Neural progenitor cell (in vitro differentiated cells): ENCODE data around the gene HLA-DOB. TPM values are rescaled to one million over a fixed set of nuclear protein-coding genes. Genes with fewer than 3 reads are reported as not detected.

Experiments used
- DNase-seq: peaks from one replicate; pipeline ENCODE4 v3.0.0-alpha.2; 2016; ENCODE audit warnings: low spot score
- H2AFZ ChIP-seq: fragments of 200-600 bp; sonication (generic); replicated peaks from 2 replicates; pipeline ENCODE4 v1.6.1; 2016; ENCODE audit warnings: antibody characterized with exemption
- H3F3A ChIP-seq: fragments of 200-600 bp; sonication (generic); 2 replicates; pipeline ENCODE4 v1.6.1; 2016; ENCODE audit warnings: antibody characterized with exemption, low read depth
- H3K27ac ChIP-seq: fragments of 200-600 bp; sonication (generic); 2 replicates; pipeline ENCODE4 v1.5.1; 2016; ENCODE audit warnings: mild to moderate bottlenecking
- H3K27me3 ChIP-seq: fragments of 200-600 bp; sonication (generic); 2 replicates; pipeline ENCODE4 v1.6.1; 2016; ENCODE audit warnings: mild to moderate bottlenecking, moderate library complexity
- H3K36me3 ChIP-seq: fragments of 200-600 bp; sonication (generic); 2 replicates; pipeline ENCODE4 v1.5.1; 2016
- H3K4me1 ChIP-seq: fragments of 200-600 bp; sonication (generic); 2 replicates; pipeline ENCODE4 v1.6.1; 2016; ENCODE audit warnings: mixed run types
- H3K4me2 ChIP-seq: fragments of 200-600 bp; sonication (generic); 2 replicates; pipeline ENCODE4 v1.6.1; 2016
- H3K4me3 ChIP-seq: fragments of 200-600 bp; sonication (generic); 2 replicates; pipeline ENCODE4 v1.5.1; 2016
- H3K79me2 ChIP-seq: fragments of 200-600 bp; sonication (generic); 2 replicates; pipeline ENCODE4 v1.6.1; 2016; ENCODE audit warnings: low read depth
- H3K9ac ChIP-seq: fragments of 200-600 bp; sonication (generic); 2 replicates; pipeline ENCODE4 v1.6.1; 2016
- H3K9me3 ChIP-seq: fragments of 200-600 bp; sonication (generic); 2 replicates; pipeline ENCODE4 v1.5.1; 2016; ENCODE audit warnings: low read depth
- H4K20me1 ChIP-seq: fragments of 200-600 bp; sonication (generic); 2 replicates; pipeline ENCODE4 v1.6.1; 2016; ENCODE audit warnings: low read depth
- H3K27ac Mint-ChIP-seq: 3 replicates; pipeline ENCODE4 v1.8.0; 2021; ENCODE audit warnings: mixed read lengths
- H3K27me3 Mint-ChIP-seq: 2 replicates; pipeline ENCODE4 v1.8.0; 2022; ENCODE audit warnings: low read depth, mild to moderate bottlenecking, inconsistent platforms, moderate library complexity, mixed read lengths; ENCODE audit not compliant: insufficient read depth
- H3K36me3 Mint-ChIP-seq: 3 replicates; pipeline ENCODE4 v1.8.0; 2021; ENCODE audit warnings: mixed read lengths
- H3K4me1 Mint-ChIP-seq: 3 replicates; pipeline ENCODE4 v1.8.0; 2021; ENCODE audit warnings: mixed read lengths
- H3K4me3 Mint-ChIP-seq: 3 replicates; pipeline ENCODE4 v1.8.0; 2021; ENCODE audit warnings: mild to moderate bottlenecking, moderate library complexity, mixed read lengths
- H3K9me3 Mint-ChIP-seq: 3 replicates; pipeline ENCODE4 v1.8.0; 2020; ENCODE audit warnings: mixed read lengths
- EZH2 ChIP-seq: fragments of 200-600 bp; sonication (generic); IDR thresholded peaks from 2 replicates; pipeline ENCODE4 v1.6.1; 2017; ENCODE audit warnings: antibody characterized with exemption, mild to moderate bottlenecking, moderate library complexity
- EZH2phosphoT487 ChIP-seq: fragments of 200-600 bp; sonication (generic); IDR thresholded peaks from 2 replicates; pipeline ENCODE4 v1.6.1; 2017; ENCODE audit warnings: antibody characterized with exemption
- total RNA-seq: library from RNA; depleted of rRNA; stranded (reverse); fragments of >200 nt; gene quantifications from 2 replicates; pipeline ENCODE4 v1.2.3, GENCODE V29; 2015; ENCODE audit warnings: low replicate concordance
- TF ChIP-seq, protein P1 (sequence below): fragments of 200-600 bp; sonication (generic); IDR thresholded peaks from 2 replicates; pipeline ENCODE4 v1.5.1; 2017; ENCODE audit warnings: antibody characterized with exemption, mild to moderate bottlenecking

Gene HLA-DOB
- total RNA-seq, 1 donor from 2014 or later, result 2.6 TPM

DNA sequence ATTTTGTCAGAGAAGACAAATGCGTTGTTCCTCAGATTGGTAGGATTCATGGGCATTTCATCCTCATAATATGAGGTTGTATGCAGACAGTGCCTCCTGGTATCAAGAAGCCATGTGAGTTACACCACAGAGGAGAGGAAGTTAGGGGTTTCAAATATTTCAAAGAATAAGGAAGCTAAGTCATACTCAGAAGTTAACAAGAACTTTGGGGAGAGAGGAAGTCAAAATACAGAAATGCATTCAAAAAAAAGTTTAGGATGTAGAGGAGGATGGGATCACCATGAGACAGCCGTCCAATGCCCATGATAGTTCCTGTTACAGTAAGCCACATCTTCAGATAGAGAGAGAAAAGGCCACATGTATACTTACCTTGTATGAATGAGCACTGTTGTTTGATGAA lies 22.3 kb downstream of the HLA-DOB start:
- Histone ChIP-seq H3K4me1 (no peaks in the 10 kb centered on the region), H3K36me3 (no peaks in the 10 kb centered on the region), H3K79me2 (no peaks in the 10 kb centered on the region), H3K27me3 (peaks cover 13% of the 10 kb centered on the region), H3K9me3 (no peaks in the 10 kb centered on the region), H3K4me3 (no peak overlapping the region), H2AFZ (no peak overlapping the region), H3K27ac (no peak overlapping the region), H3K4me2 (no peak overlapping the region), H4K20me1 (no peaks in the 10 kb centered on the region), H3K9ac (no peak overlapping the region), H3F3A (no peaks in the 10 kb centered on the region)
- Mint-ChIP-seq H3K27ac (no peak overlapping the region), H3K36me3 (no peaks in the 10 kb centered on the region), H3K9me3 (peaks cover 2% of the 10 kb centered on the region), H3K4me1 (peaks cover 4% of the 10 kb centered on the region), H3K4me3 (no peak overlapping the region), H3K27me3 (peaks cover 2% of the 10 kb centered on the region)
- no peak for DNase-seq
- TF ChIP-seq EZH2phosphoT487 (no peak), EZH2 (no peak)
- TF ChIP-seq, protein P1, sequence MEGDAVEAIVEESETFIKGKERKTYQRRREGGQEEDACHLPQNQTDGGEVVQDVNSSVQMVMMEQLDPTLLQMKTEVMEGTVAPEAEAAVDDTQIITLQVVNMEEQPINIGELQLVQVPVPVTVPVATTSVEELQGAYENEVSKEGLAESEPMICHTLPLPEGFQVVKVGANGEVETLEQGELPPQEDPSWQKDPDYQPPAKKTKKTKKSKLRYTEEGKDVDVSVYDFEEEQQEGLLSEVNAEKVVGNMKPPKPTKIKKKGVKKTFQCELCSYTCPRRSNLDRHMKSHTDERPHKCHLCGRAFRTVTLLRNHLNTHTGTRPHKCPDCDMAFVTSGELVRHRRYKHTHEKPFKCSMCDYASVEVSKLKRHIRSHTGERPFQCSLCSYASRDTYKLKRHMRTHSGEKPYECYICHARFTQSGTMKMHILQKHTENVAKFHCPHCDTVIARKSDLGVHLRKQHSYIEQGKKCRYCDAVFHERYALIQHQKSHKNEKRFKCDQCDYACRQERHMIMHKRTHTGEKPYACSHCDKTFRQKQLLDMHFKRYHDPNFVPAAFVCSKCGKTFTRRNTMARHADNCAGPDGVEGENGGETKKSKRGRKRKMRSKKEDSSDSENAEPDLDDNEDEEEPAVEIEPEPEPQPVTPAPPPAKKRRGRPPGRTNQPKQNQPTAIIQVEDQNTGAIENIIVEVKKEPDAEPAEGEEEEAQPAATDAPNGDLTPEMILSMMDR, result no peak

DNA sequence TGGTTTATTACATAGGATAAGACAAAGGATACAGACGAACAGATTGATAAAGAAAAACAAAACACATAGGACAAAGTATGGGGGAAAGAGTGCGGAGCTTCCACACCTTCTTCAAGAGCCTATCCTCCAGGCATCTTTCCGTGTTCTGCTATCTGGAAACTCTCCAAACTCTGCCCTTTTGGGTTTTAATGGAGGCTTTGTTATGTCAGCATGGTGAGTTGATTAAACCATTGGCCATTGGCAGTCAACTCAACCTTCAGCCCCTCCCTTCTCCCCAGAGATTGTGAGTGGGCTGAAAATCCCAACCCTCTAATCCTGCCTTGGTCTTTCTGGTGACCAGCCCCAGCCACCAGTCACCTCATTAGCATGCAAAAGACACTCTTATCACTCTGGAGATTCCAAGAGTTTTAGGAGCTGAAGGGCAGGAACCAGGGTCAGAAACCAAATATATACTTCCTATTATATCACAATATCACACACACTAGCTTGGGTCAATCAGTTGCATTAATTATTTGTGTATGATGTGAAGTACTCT lies 23.8 kb downstream of the HLA-DOB start:
- peak; percentile 6 for DNase-seq
- H3K27me3 Mint-ChIP-seq, result peaks cover 2% of the 10 kb centered on the region

DNA sequence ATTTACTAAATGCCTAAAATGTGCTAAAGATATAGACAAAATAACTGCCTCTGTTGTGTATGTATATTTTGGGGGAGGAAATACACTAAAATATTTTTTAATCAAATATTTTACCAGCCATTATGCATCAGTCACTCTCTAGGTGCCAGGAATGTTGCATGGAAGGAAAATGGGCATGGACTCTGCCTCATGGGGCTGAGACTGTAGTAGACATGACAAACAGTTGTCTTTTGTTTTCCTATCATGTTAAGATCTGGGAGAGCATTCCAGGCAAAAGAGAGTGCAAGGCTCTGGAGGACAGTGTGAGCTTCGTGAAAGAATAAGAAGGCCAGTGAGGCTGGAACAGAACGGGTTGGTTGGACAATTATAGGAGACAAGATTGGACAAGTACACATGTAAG lies 26.5 kb downstream of the HLA-DOB start:
- Histone ChIP-seq H3K4me2 (no peak overlapping the region), H3K4me3 (no peak overlapping the region), H4K20me1 (no peaks in the 10 kb centered on the region), H3K27me3 (no peaks in the 10 kb centered on the region), H3K4me1 (no peaks in the 10 kb centered on the region), H2AFZ (no peak overlapping the region), H3K9me3 (no peaks in the 10 kb centered on the region), H3K9ac (no peak overlapping the region), H3F3A (no peaks in the 10 kb centered on the region), H3K79me2 (no peaks in the 10 kb centered on the region), H3K27ac (no peak overlapping the region), H3K36me3 (no peaks in the 10 kb centered on the region)
- no peak for TF ChIP-seq EZH2
- TF ChIP-seq, protein P1, result no peak
- TF ChIP-seq EZH2phosphoT487, result no peak
- Mint-ChIP-seq H3K36me3 (no peaks in the 10 kb centered on the region), H3K27ac (no peak overlapping the region), H3K4me1 (no peaks in the 10 kb centered on the region), H3K9me3 (no peaks in the 10 kb centered on the region), H3K4me3 (no peak overlapping the region), H3K27me3 (peaks cover 4% of the 10 kb centered on the region)
- no peak for DNase-seq

More for the DNA sequence above, 23.8 kb downstream of the HLA-DOB start:
- H2AFZ ChIP-seq, result no peak overlapping the region
- H3K4me1 ChIP-seq, result no peaks in the 10 kb centered on the region
- no peaks in the 10 kb centered on the region for H3K9me3 ChIP-seq
- no peaks in the 10 kb centered on the region for H4K20me1 ChIP-seq
- no peaks in the 10 kb centered on the region for H3K9me3 Mint-ChIP-seq
- no peaks in the 10 kb centered on the region for H3K79me2 ChIP-seq
- H3K27ac ChIP-seq, result no peak overlapping the region
- H3K27ac Mint-ChIP-seq, result no peak overlapping the region
- no peaks in the 10 kb centered on the region for H3K36me3 Mint-ChIP-seq
- H3F3A ChIP-seq, result no peaks in the 10 kb centered on the region
- no peak overlapping the region for H3K4me2 ChIP-seq
- no peak overlapping the region for H3K4me3 Mint-ChIP-seq
- no peaks in the 10 kb centered on the region for H3K36me3 ChIP-seq
- no peak overlapping the region for H3K9ac ChIP-seq
- H3K27me3 ChIP-seq, result peaks cover 10% of the 10 kb centered on the region
- peaks cover 4% of the 10 kb centered on the region for H3K4me1 Mint-ChIP-seq
- no peak overlapping the region for H3K4me3 ChIP-seq
- TF ChIP-seq EZH2 (no peak), EZH2phosphoT487 (no peak)
- TF ChIP-seq, protein P1, result no peak
